OCI-LY7 (cell line): ENCODE data around the gene RIC8B. TPM values are rescaled to one million over a fixed set of nuclear protein-coding genes. Genes with fewer than 3 reads are reported as not detected.
A peak's percentile ranks its signal among the peaks of the same experiment; 100 is the strongest.

Experiments used
- BruUV-seq: library from RNA; stranded (reverse); fragments of 400-500 nt; replicated peaks from 2 replicates; lab custom pipeline; 2021; lab: Mats Ljungman, UMichigan
- CTCF ChIA-PET: fragments of 300-600 bp; sonication (Branson Sonifier 250); formaldehyde crosslinking; loops from one replicate; lab custom pipeline; 2022; ENCODE audit warnings: antibody characterized with exemption; ENCODE audit not compliant: unreplicated experiment; lab: Charles Lee
- POLR2A ChIA-PET: fragments of 300-600 bp; sonication (Branson Sonifier 250); formaldehyde crosslinking; loops from one replicate; lab custom pipeline; 2022; ENCODE audit warnings: antibody characterized with exemption; lab: Charles Lee
- DNase-seq: peaks from one replicate; pipeline ENCODE4 v3.0.0-alpha.2; 2015; ENCODE audit warnings: low spot score
- H2AFZ ChIP-seq: fragments of 200-600 bp; sonication (generic), shearing (Covaris generic); 2 replicates; pipeline ENCODE4 v1.6.1; 2014; ENCODE audit warnings: mild to moderate bottlenecking, antibody characterized with exemption, low read length, moderate library complexity
- H3K27ac ChIP-seq: fragments of 200-600 bp; sonication (generic); 2 replicates; pipeline ENCODE4 v1.5.1; 2014; ENCODE audit warnings: mixed run types, low read depth, mild to moderate bottlenecking, moderate library complexity, low read length, inconsistent platforms; ENCODE audit not compliant: poor library complexity, severe bottlenecking
- H3K36me3 ChIP-seq: fragments of 200-600 bp; sonication (generic); 2 replicates; pipeline ENCODE4 v1.6.1; 2014; ENCODE audit warnings: mild to moderate bottlenecking, antibody characterized with exemption, low read length, moderate library complexity, mixed read lengths; ENCODE audit not compliant: insufficient read depth
- H3K4me1 ChIP-seq: fragments of 200-600 bp; sonication (generic); 2 replicates; pipeline ENCODE4 v1.5.1; 2014; ENCODE audit warnings: mild to moderate bottlenecking, low read length; ENCODE audit not compliant: insufficient read depth, poor library complexity, severe bottlenecking
- H3K4me2 ChIP-seq: fragments of 200-600 bp; sonication (generic); 2 replicates; pipeline ENCODE4 v1.6.1; 2014; ENCODE audit warnings: mild to moderate bottlenecking, low read length
- H3K4me3 ChIP-seq: fragments of 200-600 bp; sonication (generic); 2 replicates; pipeline ENCODE4 v1.5.1; 2014; ENCODE audit warnings: mild to moderate bottlenecking, low read depth, low read length; ENCODE audit not compliant: poor library complexity, severe bottlenecking
- H3K79me2 ChIP-seq: fragments of 200-600 bp; sonication (generic); 2 replicates; pipeline ENCODE4 v1.6.1; 2016; ENCODE audit warnings: low read depth, mild to moderate bottlenecking, low read length, moderate library complexity, mixed read lengths; ENCODE audit not compliant: insufficient read depth
- H3K9me2 ChIP-seq: fragments of 200-600 bp; sonication (generic); 2 replicates; pipeline ENCODE4 v1.6.1; 2016; ENCODE audit warnings: mild to moderate bottlenecking, low read length, mixed read lengths; ENCODE audit not compliant: insufficient read depth
- H3K9me3 ChIP-seq: fragments of 200-600 bp; sonication (generic); 2 replicates; pipeline ENCODE4 v1.6.1; 2014; ENCODE audit warnings: mild to moderate bottlenecking, mixed run types, low read length, mixed read lengths
- H4K20me1 ChIP-seq: fragments of 200-600 bp; sonication (generic); 2 replicates; pipeline ENCODE4 v1.6.1; 2014; ENCODE audit warnings: mild to moderate bottlenecking, antibody characterized with exemption, low read length, moderate library complexity, mixed read lengths; ENCODE audit not compliant: insufficient read depth
- EZH2phosphoT487 ChIP-seq: fragments of 200-600 bp; sonication (generic); IDR thresholded peaks from 2 replicates; pipeline ENCODE4 v1.6.1; 2018; ENCODE audit warnings: low read depth, borderline replicate concordance, mild to moderate bottlenecking, mixed run types, antibody characterized with exemption, low read length, moderate library complexity, mixed read lengths
- intact Hi-C: fragments of 100-400 bp; cut with micrococcal nuclease; formaldehyde crosslinking; loops from one replicate; pipeline ENCODE4 v1.10.0; 2022; ENCODE audit not compliant: unreplicated experiment
- total RNA-seq, 2 experiments: library from RNA; depleted of rRNA in 1 of 2; stranded (reverse); fragments of >200 nt in 1 of 2; shearing (Covaris generic) in 1 of 2; gene quantifications; 2 replicates each; pipeline ENCODE4 v1.2.3, GENCODE V29; 2014 to 2022
- TF ChIP-seq, protein P1 (sequence below): fragments of 200-600 bp; sonication (generic); conservative IDR thresholded peaks from 2 replicates; pipeline ENCODE4 v1.5.1; 2014; ENCODE audit warnings: mild to moderate bottlenecking, antibody characterized with exemption, low read length, moderate library complexity, mixed read lengths

RIC8B gene
- total RNA-seq, 2 experiments from 2014 or later = 9.6 TPM; not detected in 1

DNA sequence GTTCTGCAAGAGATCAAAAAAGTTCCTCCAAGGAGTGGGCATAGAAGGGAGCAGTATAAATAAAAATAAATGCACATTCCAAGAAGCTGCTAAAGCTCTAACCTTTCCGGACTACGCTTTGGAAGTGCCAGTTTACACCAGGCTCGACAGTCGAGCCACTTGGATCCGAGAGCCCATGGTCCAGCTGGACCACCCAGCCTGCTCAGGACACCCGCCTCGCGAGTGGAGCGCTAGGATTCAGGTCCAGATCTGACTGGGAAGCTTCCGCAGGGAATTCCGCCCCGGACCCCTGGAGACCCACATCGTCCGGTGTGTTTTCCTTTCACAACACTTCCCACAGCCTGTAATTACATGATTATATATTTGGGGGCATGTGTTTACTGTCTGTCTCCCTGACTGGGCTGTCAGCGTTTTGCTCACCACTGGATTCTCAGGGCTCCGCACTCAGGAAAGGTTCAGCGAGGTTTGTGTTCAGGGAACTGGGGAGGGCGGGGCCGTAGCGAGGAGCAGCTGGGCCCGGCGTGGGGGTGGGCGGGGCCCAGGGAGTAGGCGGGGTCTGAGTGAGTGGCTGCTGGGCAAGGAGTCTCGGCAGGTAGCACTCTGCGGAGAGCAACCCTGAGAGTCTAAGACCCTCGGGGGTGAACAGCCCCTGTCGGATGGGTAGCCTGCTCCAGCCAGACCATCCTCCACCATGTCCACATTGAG lies 128.9 kb downstream of the RIC8B start:
- H3K9me2 ChIP-seq = no peaks in the 10 kb centered on the region
- no peaks in the 10 kb centered on the region for H3K9me3 ChIP-seq
- intact Hi-C loops = no loop called here
- H2AFZ ChIP-seq = no peak overlapping the region
- TF ChIP-seq EZH2phosphoT487 = no peak
- TF ChIP-seq, protein P1, sequence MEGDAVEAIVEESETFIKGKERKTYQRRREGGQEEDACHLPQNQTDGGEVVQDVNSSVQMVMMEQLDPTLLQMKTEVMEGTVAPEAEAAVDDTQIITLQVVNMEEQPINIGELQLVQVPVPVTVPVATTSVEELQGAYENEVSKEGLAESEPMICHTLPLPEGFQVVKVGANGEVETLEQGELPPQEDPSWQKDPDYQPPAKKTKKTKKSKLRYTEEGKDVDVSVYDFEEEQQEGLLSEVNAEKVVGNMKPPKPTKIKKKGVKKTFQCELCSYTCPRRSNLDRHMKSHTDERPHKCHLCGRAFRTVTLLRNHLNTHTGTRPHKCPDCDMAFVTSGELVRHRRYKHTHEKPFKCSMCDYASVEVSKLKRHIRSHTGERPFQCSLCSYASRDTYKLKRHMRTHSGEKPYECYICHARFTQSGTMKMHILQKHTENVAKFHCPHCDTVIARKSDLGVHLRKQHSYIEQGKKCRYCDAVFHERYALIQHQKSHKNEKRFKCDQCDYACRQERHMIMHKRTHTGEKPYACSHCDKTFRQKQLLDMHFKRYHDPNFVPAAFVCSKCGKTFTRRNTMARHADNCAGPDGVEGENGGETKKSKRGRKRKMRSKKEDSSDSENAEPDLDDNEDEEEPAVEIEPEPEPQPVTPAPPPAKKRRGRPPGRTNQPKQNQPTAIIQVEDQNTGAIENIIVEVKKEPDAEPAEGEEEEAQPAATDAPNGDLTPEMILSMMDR = no peak
- H3K4me2 ChIP-seq = no peak overlapping the region; the same call in 1 of the 2 replicates
- H3K4me3 ChIP-seq = no peak overlapping the region
- peak; percentile 41 for DNase-seq
- BruUV-seq = no TSS peak
- ChIA-PET CTCF (no interaction called here), POLR2A (interaction anchor here (0.6 to 1.6 kb wide), 3 partner anchors 10 to 19 kb away, joined by 3 read pairs; no protein-coding TSS in a partner anchor)
- H4K20me1 ChIP-seq = no peaks in the 10 kb centered on the region
- no peaks in the 10 kb centered on the region for H3K79me2 ChIP-seq
- no peak overlapping the region for H3K27ac ChIP-seq
- H3K36me3 ChIP-seq = no peaks in the 10 kb centered on the region
- no peaks in the 10 kb centered on the region for H3K4me1 ChIP-seq

DNA sequence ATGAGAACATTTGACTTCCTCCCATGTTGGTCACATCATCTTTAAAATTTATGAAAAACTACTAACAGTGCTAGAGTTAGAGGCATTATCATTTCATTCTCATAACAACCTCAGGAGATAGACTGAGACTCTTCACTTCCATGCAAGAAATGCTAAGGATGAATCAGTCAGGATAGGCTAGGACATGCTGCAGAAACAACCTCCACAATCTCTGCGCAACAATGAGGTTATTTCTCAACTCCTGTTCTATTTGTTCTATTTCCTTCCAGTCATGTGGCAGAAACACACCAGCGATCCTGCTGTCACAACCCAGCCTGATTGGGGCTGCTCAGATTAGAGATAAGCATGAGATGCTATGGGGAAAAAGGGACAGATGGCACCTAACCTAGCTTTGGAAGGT lies 132.2 kb downstream of the RIC8B start:
- no peaks in the 10 kb centered on the region for H4K20me1 ChIP-seq
- H3K4me1 ChIP-seq = peaks cover 11% of the 10 kb centered on the region
- no peak overlapping the region for H3K27ac ChIP-seq
- no peak for DNase-seq
- no peaks in the 10 kb centered on the region for H3K9me2 ChIP-seq
- no peak overlapping the region for H3K4me3 ChIP-seq
- no TSS peak for BruUV-seq
- no peaks in the 10 kb centered on the region for H3K79me2 ChIP-seq
- intact Hi-C loops = no loop called here
- POLR2A ChIA-PET = interaction anchor here (0.7 kb wide), 2 partner anchors 57 to 462 kb away, joined by 3 read pairs; no protein-coding TSS in a partner anchor
- TF ChIP-seq, protein P1 = no peak
- TF ChIP-seq EZH2phosphoT487 = no peak
- no peaks in the 10 kb centered on the region for H3K36me3 ChIP-seq
- H3K4me2 ChIP-seq = no peak overlapping the region
- no peaks in the 10 kb centered on the region for H3K9me3 ChIP-seq
- CTCF ChIA-PET = no interaction called here
- no peak overlapping the region for H2AFZ ChIP-seq

DNA sequence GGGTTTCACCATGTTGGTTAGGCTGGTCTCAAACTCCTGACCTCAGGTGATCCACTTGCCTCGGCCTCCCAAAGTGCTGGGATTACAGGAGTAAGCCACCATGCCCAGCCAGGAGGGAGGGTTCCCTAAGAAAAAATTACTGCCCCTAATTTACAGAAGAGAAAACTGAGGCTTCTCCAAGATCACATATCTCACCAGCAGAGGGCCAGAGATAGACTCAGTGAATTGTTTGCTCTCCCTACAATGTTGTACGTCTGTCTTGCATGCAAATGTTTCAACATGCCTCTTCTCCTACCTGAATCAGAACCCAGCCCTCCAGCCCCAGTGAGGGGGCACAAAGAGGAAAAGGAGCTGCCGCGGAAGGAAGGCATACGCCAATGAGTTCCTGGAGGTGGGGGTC lies 132.9 kb downstream of the RIC8B start:
- BruUV-seq = no TSS peak
- H3K4me1 ChIP-seq = peaks cover 11% of the 10 kb centered on the region
- no peaks in the 10 kb centered on the region for H4K20me1 ChIP-seq
- DNase-seq = peak; percentile 11
- TF ChIP-seq, protein P1 = peak; percentile 49
- no peak for TF ChIP-seq EZH2phosphoT487
- intact Hi-C loops = no loop called here
- H3K79me2 ChIP-seq = no peaks in the 10 kb centered on the region
- H3K9me3 ChIP-seq = no peaks in the 10 kb centered on the region
- no peak overlapping the region for H2AFZ ChIP-seq
- POLR2A ChIA-PET = interaction anchor here (0.7 kb wide), 2 partner anchors 58 to 462 kb away, joined by 3 read pairs; no protein-coding TSS in a partner anchor
- H3K4me2 ChIP-seq = no peak overlapping the region
- H3K9me2 ChIP-seq = no peaks in the 10 kb centered on the region
- H3K4me3 ChIP-seq = no peak overlapping the region
- H3K27ac ChIP-seq = no peak overlapping the region
- H3K36me3 ChIP-seq = no peaks in the 10 kb centered on the region
- CTCF ChIA-PET = no interaction called here
